Cerebellar cortex (tissue), 1 donor: ENCODE results near the gene UTS2R.

Source experiments
- DNase-seq: peaks from one replicate; pipeline ENCODE4 v3.0.0-alpha.2; 2015; ENCODE audit warnings: low spot score

Gene UTS2R

GRCh38 chr17:82371333-82372248 lies at the start of gene UTS2R:
Gene UTS2R, plus strand, starts transcription at chr17:82371765. Its CDS starts 2,560 bp downstream, at chr17:82374325.
- no peak for DNase-seq

GRCh38 chr17:82321947-82322466 lies 49.6 kb upstream of the UTS2R start:
- no peak for DNase-seq

- DNase-seq = no peak
These were observed 48.8 kb upstream of the UTS2R start for GRCh38 chr17:82322526-82323453.

GRCh38 chr17:82323514-82324234 lies 47.9 kb upstream of the UTS2R start:
- no peak for DNase-seq

- DNase-seq = no peak
These were observed 46.8 kb upstream of the UTS2R start for GRCh38 chr17:82324566-82325285.

GRCh38 chr17:82325286-82326180 lies 46.0 kb upstream of the UTS2R start:
- DNase-seq = no peak

GRCh38 chr17:82327289-82327688 lies 44.3 kb upstream of the UTS2R start:
- DNase-seq = no peak

- no peak for DNase-seq
These were observed 43.8 kb upstream of the UTS2R start for GRCh38 chr17:82327757-82328140.

- DNase-seq = no peak
These were observed 43.2 kb upstream of the UTS2R start for GRCh38 chr17:82328141-82328993.

GRCh38 chr17:82328994-82329507 lies 42.5 kb upstream of the UTS2R start:
- no peak for DNase-seq

GRCh38 chr17:82329683-82330321 lies 41.8 kb upstream of the UTS2R start:
- no peak for DNase-seq

GRCh38 chr17:82330322-82331239 lies 41.0 kb upstream of the UTS2R start:
- no peak for DNase-seq

- no peak for DNase-seq
These were observed 40.1 kb upstream of the UTS2R start for GRCh38 chr17:82331345-82331939.

- DNase-seq = no peak
These were observed 38.8 kb upstream of the UTS2R start for GRCh38 chr17:82332669-82333278.

- DNase-seq = no peak
These were observed 38.0 kb upstream of the UTS2R start, which contains the start of gene SECTM1 for GRCh38 chr17:82333279-82334171. Gene SECTM1, minus strand, starts transcription at chr17:82333766. Its CDS starts 6,526 bp downstream, at chr17:82327240.
